A549 (cell line): ENCODE results near the gene UQCR11. TPM values are rescaled to one million over a fixed set of nuclear protein-coding genes. Genes with fewer than 3 reads are reported as not detected.

Source experiments
- ATAC-seq, 2 experiments: fragments of 200-7000 bp in 1 of 2; fragments of >200 bp in 1 of 2; cut with Nextera tagmentation in 1 of 2; cut with Tn5 transposase in 1 of 2; 3 replicates each; pipeline versions ENCODE4 v1.8.0 to v1.9.1; 2018 to 2020; ENCODE audit warnings: mild to moderate bottlenecking in 1 of 2, moderate library complexity in 1 of 2
- CTCF ChIA-PET: fragments of 300-600 bp; sonication (Branson Sonifier 250); formaldehyde crosslinking; extraction: SDS; loops from one replicate; lab custom pipeline; 2021; ENCODE audit warnings: antibody characterized with exemption, inconsistent platforms; lab: Yijun Ruan, JAX
- POLR2A ChIA-PET: fragments of 350-600 bp; formaldehyde crosslinking; extraction: SDS; loops from one replicate; lab custom pipeline; 2021; ENCODE audit warnings: antibody characterized with exemption, inconsistent platforms; lab: Yijun Ruan, JAX
- DNase-seq, 2 experiments: peaks; one replicate each; pipeline versions ENCODE4 v3.0.0 to v3.0.0-alpha.2; 2011 to 2016; ENCODE audit warnings: low read depth in 1 of 2, low spot score in 1 of 2
- FAIRE-seq: peaks from 2 replicates; lab custom pipeline; 2011; peaks lifted over from hg19 to GRCh38; lab: Jason Lieb, UNC
- H3K27ac ChIP-seq, 2 experiments: fragments of >200 bp; sonication (Bioruptor Twin); formaldehyde crosslinking; 3 replicates each; pipeline ENCODE4 v1.5.1; 2016 to 2017
- H3K4me1 ChIP-seq: fragments of >200 bp; sonication (Bioruptor Twin); formaldehyde crosslinking; 3 replicates; pipeline ENCODE4 v1.6.1; 2016
- H3K4me2 ChIP-seq: fragments of >200 bp; sonication (Bioruptor Twin); formaldehyde crosslinking; 3 replicates; pipeline ENCODE4 v1.6.1; 2016
- H3K4me3 ChIP-seq: fragments of >200 bp; sonication (Bioruptor Twin); formaldehyde crosslinking; 3 replicates; pipeline ENCODE4 v1.5.1; 2016
- H3K9me3 ChIP-seq: fragments of >200 bp; sonication (Bioruptor Twin); formaldehyde crosslinking; 3 replicates; pipeline ENCODE4 v1.6.1; 2016
- CHD2 ChIP-seq: fragments of 150-350 bp; IDR thresholded peaks from 2 replicates; pipeline ENCODE4 v1.6.1; 2014; ENCODE audit warnings: low read length; ENCODE audit not compliant: partially characterized antibody
- EHMT2 ChIP-seq: fragments of 200-600 bp; sonication (generic); IDR thresholded peaks from 2 replicates; pipeline ENCODE4 v1.6.1; 2016; ENCODE audit warnings: antibody characterized with exemption, low read depth, mild to moderate bottlenecking, moderate library complexity
- ESRRA ChIP-seq: fragments of 150-350 bp; IDR thresholded peaks from 2 replicates; pipeline ENCODE4 v1.6.1; 2014; ENCODE audit warnings: mild to moderate bottlenecking, low read length, borderline replicate concordance
- FOSB ChIP-seq: fragments of 250-450 bp; sonication (Bioruptor Pico); IDR thresholded peaks from 2 replicates; pipeline ENCODE4 v1.5.0; 2020; ENCODE audit warnings: mild to moderate bottlenecking, moderate library complexity
- HDAC2 ChIP-seq: fragments of 200-600 bp; sonication (generic); IDR thresholded peaks from 2 replicates; pipeline ENCODE4 v1.6.1; 2016
- HOXA7 ChIP-seq: fragments of 250-450 bp; sonication (Bioruptor Pico); IDR thresholded peaks from 2 replicates; pipeline ENCODE4 v1.5.0; 2020; ENCODE audit warnings: mild to moderate bottlenecking, moderate library complexity
- HOXB13 ChIP-seq: fragments of 250-450 bp; sonication (Bioruptor Pico); IDR thresholded peaks from 2 replicates; pipeline ENCODE4 v1.5.0; 2020; ENCODE audit warnings: low read depth, mild to moderate bottlenecking, moderate library complexity
- JUN ChIP-seq, 2 experiments: fragments of >200 bp; sonication (Bioruptor Twin); formaldehyde crosslinking; IDR thresholded peaks; 2 replicates in 1 of 2; 3 replicates in 1 of 2; pipeline ENCODE4 v1.6.1; 2016 to 2017
- KDM5A ChIP-seq: fragments of 200-600 bp; sonication (generic); IDR thresholded peaks from 2 replicates; pipeline ENCODE4 v1.6.1; 2016; ENCODE audit warnings: antibody characterized with exemption, mild to moderate bottlenecking
- MAZ ChIP-seq: fragments of 150-350 bp; IDR thresholded peaks from 2 replicates; pipeline ENCODE4 v1.6.1; 2014; ENCODE audit warnings: antibody characterized with exemption, low read depth, low read length, borderline replicate concordance
- NPAS2 ChIP-seq: fragments of 250-450 bp; sonication (Bioruptor Pico); IDR thresholded peaks from 2 replicates; pipeline ENCODE4 v1.8.0; 2022; ENCODE audit warnings: mild to moderate bottlenecking, moderate library complexity, borderline replicate concordance
- PHF8 ChIP-seq: fragments of 200-600 bp; sonication (generic); IDR thresholded peaks from 2 replicates; pipeline ENCODE4 v1.6.1; 2016; ENCODE audit warnings: low read depth, mild to moderate bottlenecking, antibody characterized with exemption, moderate library complexity, borderline replicate concordance
- POLR2A ChIP-seq: IDR thresholded peaks from 2 replicates; pipeline ENCODE4 v1.6.1; 2012; ENCODE audit warnings: mild to moderate bottlenecking, low read length
- RARB ChIP-seq: fragments of 250-450 bp; sonication (Bioruptor Pico); IDR thresholded peaks from 2 replicates; pipeline ENCODE4 v1.8.0; 2021; ENCODE audit warnings: mild to moderate bottlenecking, moderate library complexity
- RFX5 ChIP-seq: fragments of 450-650 bp; IDR thresholded peaks from 2 replicates; pipeline ENCODE4 v1.7.1; 2014; ENCODE audit warnings: antibody characterized with exemption, mild to moderate bottlenecking, moderate library complexity
- SMC3 ChIP-seq: fragments of >200 bp; sonication (Bioruptor Twin); formaldehyde crosslinking; IDR thresholded peaks from 3 replicates; pipeline ENCODE4 v1.6.1; 2018; ENCODE audit warnings: inconsistent platforms
- ZFP36 ChIP-seq: fragments of 450-650 bp; IDR thresholded peaks from 2 replicates; pipeline ENCODE4 v1.6.1; 2014; ENCODE audit warnings: borderline replicate concordance; ENCODE audit not compliant: partially characterized antibody
- WGBS: methylation state at CpG from one replicate; pipeline ENCODE4 v1.1.6; 2017; ENCODE audit errors: missing lambda C conversion rate; 5-methylcytosine and 5-hydroxymethylcytosine counted together
- polyA plus RNA-seq, 4 experiments: library from polyadenylated mRNA; depleted of rRNA in 3 of 4; stranded (reverse); fragments of >200 nt; fragmentation: RNase III in 1 of 4; extraction: RNeasy Plus Mini Kit Qiagen cat#74134 plus additional on column Dnase treatment in 1 of 4; gene quantifications; 2 replicates in 3 of 4; 3 replicates in 1 of 4; pipeline ENCODE4 v1.2.3, GENCODE V29; 2011 to 2017
- TF ChIP-seq, protein P1 (sequence below): fragments of >200 bp; sonication (Bioruptor Twin); formaldehyde crosslinking; IDR thresholded peaks from 3 replicates; pipeline ENCODE4 v1.6.1; 2016
- TF ChIP-seq, protein P2 (sequence below): fragments of 450-650 bp; IDR thresholded peaks from 2 replicates; pipeline ENCODE4 v1.6.1; 2014; ENCODE audit warnings: antibody characterized with exemption
- TF ChIP-seq, protein P3 (sequence below): fragments of 250-450 bp; sonication (Bioruptor Pico); IDR thresholded peaks from 2 replicates; pipeline ENCODE4 v1.5.0; 2021; ENCODE audit warnings: mild to moderate bottlenecking, moderate library complexity, borderline replicate concordance
- TF ChIP-seq, protein P4 (sequence below): fragments of >200 bp; sonication (Bioruptor Twin); formaldehyde crosslinking; IDR thresholded peaks from 3 replicates; pipeline ENCODE4 v1.5.1; 2016

Gene UQCR11
- polyA plus RNA-seq, 2 of the 4 experiments (the other 2 are of a cell fraction) = 111 to 152 TPM

DNA sequence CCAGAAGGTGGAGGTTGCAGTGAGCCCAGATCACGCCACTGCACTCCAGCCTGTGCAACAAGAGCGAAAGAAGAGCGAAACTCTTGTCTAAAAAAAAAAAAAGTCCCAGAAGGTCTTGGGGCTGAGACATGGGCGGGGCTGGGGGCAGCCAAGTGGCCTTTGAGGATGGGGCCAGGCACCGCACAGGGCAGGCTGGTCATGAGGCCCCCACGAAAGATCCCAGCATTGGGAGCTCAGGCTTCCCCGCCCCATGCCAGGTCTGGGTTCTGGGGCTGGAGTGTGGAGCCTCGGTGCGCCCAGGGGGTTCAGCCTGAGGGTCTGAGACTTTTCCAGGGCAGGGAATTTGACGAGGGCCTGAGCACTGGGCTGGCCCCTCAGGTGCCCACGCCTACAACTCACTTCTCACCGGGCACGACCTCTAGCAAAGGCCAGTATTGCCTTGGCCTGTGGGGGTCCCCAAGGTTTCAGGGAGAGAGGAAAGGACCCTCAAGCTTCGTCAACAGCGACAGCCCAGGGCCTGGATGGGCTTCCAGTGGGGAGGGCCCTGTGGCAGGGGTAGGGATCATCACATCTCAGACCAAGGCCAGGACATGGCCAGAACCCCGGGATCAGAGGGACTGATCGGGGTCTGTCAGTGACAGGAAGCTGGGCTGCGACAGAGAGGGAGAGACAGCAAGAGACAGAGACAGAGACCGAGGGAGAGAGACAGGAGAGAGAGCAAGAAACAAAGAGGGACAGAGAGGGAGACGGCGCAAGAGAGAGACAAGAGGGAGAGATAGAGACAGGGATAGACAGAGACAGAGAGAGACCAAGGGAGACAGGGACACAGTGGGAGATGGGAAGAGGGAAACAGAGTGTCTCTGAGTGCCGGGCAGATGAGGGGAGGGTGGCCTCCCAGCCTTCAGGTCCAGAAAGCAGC lies 29.7 kb downstream of the UQCR11 start:
- Histone ChIP-seq H3K27ac (no peak overlapping the region), H3K4me1 (no peaks in the 10 kb centered on the region), H3K4me2 (no peak overlapping the region), H3K9me3 (no peaks in the 10 kb centered on the region), H3K4me3 (no peak overlapping the region)
- peak; percentile 13 to 44; a peak in 2 of 6 replicates for ATAC-seq
- DNase-seq = no peak
- no peak for FAIRE-seq
- ChIA-PET CTCF (interaction anchor here (0.9 to 1.5 kb wide), 3 partner anchors 13 to 29 kb away, joined by 3 to 5 read pairs (median 5); no protein-coding TSS in a partner anchor), POLR2A (no interaction called here)
- 90% methylated on average over 22 of the region's 22 CpGs for WGBS
- TF ChIP-seq MAZ = no peak
- no peak for TF ChIP-seq NPAS2
- no peak for TF ChIP-seq ZFP36
- no peak for TF ChIP-seq HOXB13 (CRISPR knock-in tag)
- TF ChIP-seq PHF8 = no peak
- TF ChIP-seq HDAC2 = no peak
- TF ChIP-seq, protein P1, sequence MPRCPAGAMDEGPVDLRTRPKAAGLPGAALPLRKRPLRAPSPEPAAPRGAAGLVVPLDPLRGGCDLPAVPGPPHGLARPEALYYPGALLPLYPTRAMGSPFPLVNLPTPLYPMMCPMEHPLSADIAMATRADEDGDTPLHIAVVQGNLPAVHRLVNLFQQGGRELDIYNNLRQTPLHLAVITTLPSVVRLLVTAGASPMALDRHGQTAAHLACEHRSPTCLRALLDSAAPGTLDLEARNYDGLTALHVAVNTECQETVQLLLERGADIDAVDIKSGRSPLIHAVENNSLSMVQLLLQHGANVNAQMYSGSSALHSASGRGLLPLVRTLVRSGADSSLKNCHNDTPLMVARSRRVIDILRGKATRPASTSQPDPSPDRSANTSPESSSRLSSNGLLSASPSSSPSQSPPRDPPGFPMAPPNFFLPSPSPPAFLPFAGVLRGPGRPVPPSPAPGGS = no peak
- no peak for TF ChIP-seq FOSB
- no peak for TF ChIP-seq POLR2A
- TF ChIP-seq HOXA7 (CRISPR knock-in tag) = no peak
- TF ChIP-seq, protein P2, sequence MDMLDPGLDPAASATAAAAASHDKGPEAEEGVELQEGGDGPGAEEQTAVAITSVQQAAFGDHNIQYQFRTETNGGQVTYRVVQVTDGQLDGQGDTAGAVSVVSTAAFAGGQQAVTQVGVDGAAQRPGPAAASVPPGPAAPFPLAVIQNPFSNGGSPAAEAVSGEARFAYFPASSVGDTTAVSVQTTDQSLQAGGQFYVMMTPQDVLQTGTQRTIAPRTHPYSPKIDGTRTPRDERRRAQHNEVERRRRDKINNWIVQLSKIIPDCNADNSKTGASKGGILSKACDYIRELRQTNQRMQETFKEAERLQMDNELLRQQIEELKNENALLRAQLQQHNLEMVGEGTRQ = no peak
- no peak for TF ChIP-seq EHMT2

DNA sequence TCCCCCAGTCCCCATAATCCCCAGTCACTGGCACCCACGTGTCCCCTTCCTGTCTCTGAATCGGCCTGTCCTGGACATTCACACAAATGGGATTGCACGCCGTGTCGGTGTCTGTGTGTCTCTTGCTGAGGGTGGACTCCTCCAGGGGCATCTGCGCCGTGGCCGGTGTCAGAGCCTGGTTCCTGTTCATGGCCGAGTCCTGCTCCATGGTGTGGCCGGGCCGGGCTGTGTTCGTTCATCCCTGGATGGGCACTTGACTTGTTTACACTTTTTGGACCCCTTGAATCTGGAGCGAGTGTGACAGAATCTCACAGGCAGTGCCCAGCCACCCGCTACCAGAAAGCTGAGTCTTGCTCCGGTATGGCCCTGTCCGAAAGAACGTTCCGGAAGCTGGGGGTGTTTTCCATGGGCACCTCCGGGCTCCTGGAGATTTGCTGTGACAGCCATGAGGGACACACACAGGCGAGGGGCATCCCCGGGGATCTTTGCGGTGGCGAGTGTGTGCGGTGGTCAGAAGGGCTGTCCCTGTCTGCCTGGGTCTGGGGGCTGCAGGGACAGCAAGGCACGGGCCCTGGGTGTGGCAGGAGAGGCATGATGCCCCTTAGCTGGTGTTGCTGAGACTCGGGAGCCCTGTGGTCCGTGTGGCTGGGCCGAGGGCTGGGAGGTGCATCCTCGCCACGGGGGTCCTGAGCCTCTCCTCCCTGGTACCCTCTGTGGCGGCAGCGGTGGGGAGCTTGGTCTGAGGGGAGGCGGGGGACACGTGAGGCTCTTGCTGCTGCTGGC lies 30.7 kb downstream of the UQCR11 start:
- TF ChIP-seq JUN (IDR thresholded peaks at IDR 0.05) (no peak), RFX5 (no peak), CHD2 (no peak), SMC3 (no peak), ESRRA (no peak), KDM5A (no peak), RARB (CRISPR knock-in tag) (no peak)
- TF ChIP-seq, protein P3, sequence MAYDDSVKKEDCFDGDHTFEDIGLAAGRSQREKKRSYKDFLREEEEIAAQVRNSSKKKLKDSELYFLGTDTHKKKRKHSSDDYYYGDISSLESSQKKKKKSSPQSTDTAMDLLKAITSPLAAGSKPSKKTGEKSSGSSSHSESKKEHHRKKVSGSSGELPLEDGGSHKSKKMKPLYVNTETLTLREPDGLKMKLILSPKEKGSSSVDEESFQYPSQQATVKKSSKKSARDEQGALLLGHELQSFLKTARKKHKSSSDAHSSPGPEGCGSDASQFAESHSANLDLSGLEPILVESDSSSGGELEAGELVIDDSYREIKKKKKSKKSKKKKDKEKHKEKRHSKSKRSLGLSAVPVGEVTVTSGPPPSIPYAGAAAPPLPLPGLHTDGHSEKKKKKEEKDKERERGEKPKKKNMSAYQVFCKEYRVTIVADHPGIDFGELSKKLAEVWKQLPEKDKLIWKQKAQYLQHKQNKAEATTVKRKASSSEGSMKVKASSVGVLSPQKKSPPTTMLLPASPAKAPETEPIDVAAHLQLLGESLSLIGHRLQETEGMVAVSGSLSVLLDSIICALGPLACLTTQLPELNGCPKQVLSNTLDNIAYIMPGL = no peak
- TF ChIP-seq, protein P2 = no peak
- TF ChIP-seq, protein P4, sequence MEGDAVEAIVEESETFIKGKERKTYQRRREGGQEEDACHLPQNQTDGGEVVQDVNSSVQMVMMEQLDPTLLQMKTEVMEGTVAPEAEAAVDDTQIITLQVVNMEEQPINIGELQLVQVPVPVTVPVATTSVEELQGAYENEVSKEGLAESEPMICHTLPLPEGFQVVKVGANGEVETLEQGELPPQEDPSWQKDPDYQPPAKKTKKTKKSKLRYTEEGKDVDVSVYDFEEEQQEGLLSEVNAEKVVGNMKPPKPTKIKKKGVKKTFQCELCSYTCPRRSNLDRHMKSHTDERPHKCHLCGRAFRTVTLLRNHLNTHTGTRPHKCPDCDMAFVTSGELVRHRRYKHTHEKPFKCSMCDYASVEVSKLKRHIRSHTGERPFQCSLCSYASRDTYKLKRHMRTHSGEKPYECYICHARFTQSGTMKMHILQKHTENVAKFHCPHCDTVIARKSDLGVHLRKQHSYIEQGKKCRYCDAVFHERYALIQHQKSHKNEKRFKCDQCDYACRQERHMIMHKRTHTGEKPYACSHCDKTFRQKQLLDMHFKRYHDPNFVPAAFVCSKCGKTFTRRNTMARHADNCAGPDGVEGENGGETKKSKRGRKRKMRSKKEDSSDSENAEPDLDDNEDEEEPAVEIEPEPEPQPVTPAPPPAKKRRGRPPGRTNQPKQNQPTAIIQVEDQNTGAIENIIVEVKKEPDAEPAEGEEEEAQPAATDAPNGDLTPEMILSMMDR = no peak
- no peak overlapping the region for H3K27ac ChIP-seq
- CTCF ChIA-PET = interaction anchor here (1.1 kb wide), 1 partner anchor 28 kb away, joined by 5 read pairs; no protein-coding TSS in a partner anchor
- WGBS = 97% methylated on average over 13 of the region's 34 CpGs
- ATAC-seq (no peak), FAIRE-seq (no peak), DNase-seq (no peak)
- no peaks in the 10 kb centered on the region for H3K9me3 ChIP-seq
- no peak overlapping the region for H3K4me3 ChIP-seq
- H3K4me1 ChIP-seq = no peaks in the 10 kb centered on the region
- no peak overlapping the region for H3K4me2 ChIP-seq
- POLR2A ChIA-PET = no interaction called here
